HL-60 (cell line): ENCODE measurements around the gene EFR3B.

ENCODE experiments used
- DNase-seq, 2 experiments: peaks; one replicate each; pipeline ENCODE4 v3.0.0-alpha.2; 2010 to 2020; ENCODE audit warnings: low read depth in 1 of 2, low spot score in 1 of 2
- H3K27ac ChIP-seq: fragments of 250-450 bp; sonication (Bioruptor Pico); replicated peaks from 2 replicates; pipeline ENCODE4 v1.5.1; 2020; ENCODE audit warnings: mild to moderate bottlenecking, moderate library complexity
- H3K27me3 ChIP-seq: fragments of 250-450 bp; sonication (Bioruptor Pico); 2 replicates; pipeline ENCODE4 v1.5.1; 2021; ENCODE audit warnings: mild to moderate bottlenecking, moderate library complexity; ENCODE audit not compliant: insufficient read depth, poor library complexity, severe bottlenecking
- H3K4me3 ChIP-seq: replicated peaks from 2 replicates; pipeline ENCODE4 v1.5.1; 2011; ENCODE audit warnings: mild to moderate bottlenecking, control low read depth, low read length; ENCODE audit not compliant: insufficient read depth
- CTCF ChIP-seq: IDR thresholded peaks from one replicate; pipeline ENCODE4 v1.5.1; 2011; ENCODE audit warnings: low read length, control low read depth, inconsistent platforms; ENCODE audit not compliant: insufficient read depth
- GABPA ChIP-seq: IDR thresholded peaks from 2 replicates; pipeline ENCODE4 v1.6.1; 2012; ENCODE audit warnings: low read depth
- POLR2AphosphoS5 ChIP-seq: IDR thresholded peaks from 2 replicates; pipeline ENCODE4 v1.6.1; 2012; ENCODE audit warnings: low read depth
- REST ChIP-seq: IDR thresholded peaks from 2 replicates; pipeline ENCODE4 v1.6.1; 2012; ENCODE audit warnings: low read depth; ENCODE audit not compliant: insufficient replicate concordance
- SPI1 ChIP-seq: IDR thresholded peaks from 2 replicates; pipeline ENCODE4 v1.6.1; 2012; ENCODE audit warnings: low read depth, mild to moderate bottlenecking, borderline replicate concordance

EFR3B gene

DNA sequence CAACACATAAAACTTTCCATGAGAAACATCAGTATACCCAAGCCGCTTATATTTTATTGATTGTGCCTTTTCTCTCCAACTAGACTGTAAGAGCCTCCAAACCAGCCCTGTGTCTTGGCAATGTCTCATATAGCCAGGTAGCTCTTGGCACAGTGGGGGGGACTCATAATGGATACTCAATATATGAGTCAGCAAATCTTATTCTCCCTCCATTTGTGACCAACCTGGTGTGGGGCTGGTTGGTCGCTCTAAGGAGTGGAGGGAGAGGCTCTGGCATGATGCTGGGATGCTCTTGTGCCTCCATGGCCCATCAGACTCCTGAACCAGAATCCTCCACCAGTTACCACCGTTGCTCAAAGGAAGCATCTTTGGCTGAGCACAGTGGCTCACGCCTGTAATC, 32.0 kb downstream of the EFR3B start:
- no peak for TF ChIP-seq CTCF
- no peak for TF ChIP-seq SPI1
- no peak for TF ChIP-seq GABPA
- TF ChIP-seq REST: no peak
- no peak for TF ChIP-seq POLR2AphosphoS5
- Histone ChIP-seq H3K4me3 (no peak overlapping the region), H3K27me3 (peaks cover 10% of the 10 kb centered on the region), H3K27ac (no peak overlapping the region)
- DNase-seq: no peak

DNA sequence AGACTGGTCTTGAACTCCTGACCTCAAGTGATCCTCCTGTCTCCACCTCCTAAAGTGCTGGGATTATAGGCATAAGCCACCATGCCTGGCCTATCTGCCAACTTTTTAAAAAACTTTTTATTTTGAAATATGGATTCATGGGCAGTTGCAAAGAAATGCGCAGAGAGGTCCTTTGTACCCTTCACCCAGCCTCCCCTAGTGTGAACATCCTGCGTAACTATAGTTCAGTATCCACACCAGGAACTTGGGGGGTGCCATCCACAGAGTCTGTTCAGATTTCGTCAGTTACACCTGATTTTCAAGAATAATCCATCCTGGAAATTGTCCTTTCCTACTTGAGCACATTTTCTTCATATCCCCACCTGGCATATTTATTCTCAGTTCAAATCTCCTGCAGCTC, 33.0 kb downstream of the EFR3B start:
- TF ChIP-seq GABPA: no peak
- TF ChIP-seq REST: no peak
- no peak for TF ChIP-seq SPI1
- TF ChIP-seq CTCF: no peak
- TF ChIP-seq POLR2AphosphoS5: no peak
- H3K27ac ChIP-seq: no peak overlapping the region
- H3K4me3 ChIP-seq: no peak overlapping the region
- no peak for DNase-seq
- peaks cover 12% of the 10 kb centered on the region for H3K27me3 ChIP-seq

GRCh38 chr2:25076749-25077148, 34.9 kb downstream of the EFR3B start:
- Histone ChIP-seq H3K4me3 (no peak overlapping the region), H3K27ac (no peak overlapping the region), H3K27me3 (peaks cover 12% of the 10 kb centered on the region)
- TF ChIP-seq SPI1 (no peak), CTCF (no peak), REST (no peak), POLR2AphosphoS5 (no peak), GABPA (no peak)
- no peak for DNase-seq
